ENCODE data around the gene RAB6B.

RAB6B gene

GRCh38 chr3:133836497-133837158, 59.1 kb downstream of the RAB6B start:
- no peak for DNase-seq (ENCODE audit: low read depth in 2 of 2)

- DNase-seq (ENCODE audit: low read depth in 2 of 2): no peak
These were observed 59.7 kb downstream of the RAB6B start for GRCh38 chr3:133835961-133836360.

GRCh38 chr3:133835418-133835743, 60.3 kb downstream of the RAB6B start:
- DNase-seq (ENCODE audit: low read depth in 2 of 2): no peak

GRCh38 chr3:133834621-133835417, 60.9 kb downstream of the RAB6B start:
- no peak for DNase-seq (ENCODE audit: low read depth in 2 of 2)

GRCh38 chr3:133833880-133834620, 61.6 kb downstream of the RAB6B start:
- no peak for DNase-seq (ENCODE audit: low read depth in 2 of 2)

GRCh38 chr3:133833267-133833666, 62.4 kb downstream of the RAB6B start:
- DNase-seq (ENCODE audit: low read depth in 2 of 2): no peak

GRCh38 chr3:133832802-133833144, 62.9 kb downstream of the RAB6B start:
- DNase-seq (ENCODE audit: low read depth in 2 of 2): no peak

- no peak for DNase-seq (ENCODE audit: low read depth in 2 of 2)
These were observed 63.5 kb downstream of the RAB6B start for GRCh38 chr3:133831966-133832801.

- no peak for DNase-seq (ENCODE audit: low read depth in 2 of 2)
These were observed 65.6 kb downstream of the RAB6B start for GRCh38 chr3:133830071-133830470.

GRCh38 chr3:133829310-133829707, 66.4 kb downstream of the RAB6B start:
- no peak for DNase-seq (ENCODE audit: low read depth in 2 of 2)

- DNase-seq (ENCODE audit: low read depth in 2 of 2): no peak
These were observed 66.9 kb downstream of the RAB6B start for GRCh38 chr3:133828576-133829309.

GRCh38 chr3:133827684-133828083, 68.0 kb downstream of the RAB6B start:
- DNase-seq (ENCODE audit: low read depth in 2 of 2): no peak

- no peak for DNase-seq (ENCODE audit: low read depth in 2 of 2)
These were observed 68.5 kb downstream of the RAB6B start for GRCh38 chr3:133827136-133827535.

GRCh38 chr3:133825969-133826727, 69.5 kb downstream of the RAB6B start:
- no peak for DNase-seq (ENCODE audit: low read depth in 2 of 2)

- no peak for DNase-seq (ENCODE audit: low read depth in 2 of 2)
These were observed 70.7 kb downstream of the RAB6B start for GRCh38 chr3:133824961-133825485.

GRCh38 chr3:133821767-133822638, 73.7 kb downstream of the RAB6B start:
- no peak for DNase-seq (ENCODE audit: low read depth in 2 of 2)

- no peak for DNase-seq (ENCODE audit: low read depth in 2 of 2)
These were observed 74.6 kb downstream of the RAB6B start for GRCh38 chr3:133820889-133821675.

GRCh38 chr3:133820129-133820528, 75.6 kb downstream of the RAB6B start:
- DNase-seq (ENCODE audit: low read depth in 2 of 2): no peak
